H9 (cell line): ENCODE measurements around the gene CDC37L1. TPM values are rescaled to one million over a fixed set of nuclear protein-coding genes. Genes with fewer than 3 reads are reported as not detected.

Experiments
- DNase-seq: peaks from one replicate; pipeline ENCODE4 v3.0.0-alpha.2; 2017
- H2AFZ ChIP-seq: one replicate; pipeline ENCODE4 v1.6.1; 2013; ENCODE audit warnings: mild to moderate bottlenecking, low read length, control low read depth, moderate library complexity
- H2AK5ac ChIP-seq: 2 replicates; pipeline ENCODE4 v1.6.1; 2013; ENCODE audit warnings: low read length, control low read depth, mixed read lengths; ENCODE audit not compliant: insufficient read length
- H2BK120ac ChIP-seq: one replicate; pipeline ENCODE4 v1.6.1; 2013; ENCODE audit warnings: low read depth, mild to moderate bottlenecking, low read length, control low read depth, inconsistent platforms; ENCODE audit not compliant: poor library complexity, severe bottlenecking
- H2BK12ac ChIP-seq: 2 replicates; pipeline ENCODE4 v1.6.1; 2013; ENCODE audit warnings: low read length, control low read depth, mixed read lengths, low read depth; ENCODE audit not compliant: insufficient read length
- H2BK15ac ChIP-seq: 2 replicates; pipeline ENCODE4 v1.6.1; 2013; ENCODE audit warnings: low read depth, low read length, control low read depth
- H2BK20ac ChIP-seq: one replicate; pipeline ENCODE4 v1.6.1; 2013; ENCODE audit warnings: low read depth, mild to moderate bottlenecking, low read length, control low read depth, inconsistent platforms; ENCODE audit not compliant: poor library complexity, severe bottlenecking
- H2BK5ac ChIP-seq: 2 replicates; pipeline ENCODE4 v1.6.1; 2013; ENCODE audit warnings: low read length, control low read depth, mixed read lengths; ENCODE audit not compliant: insufficient read length
- H3K14ac ChIP-seq: 2 replicates; pipeline ENCODE4 v1.6.1; 2013; ENCODE audit warnings: low read length, control low read depth; ENCODE audit not compliant: insufficient read depth
- H3K18ac ChIP-seq: 2 replicates; pipeline ENCODE4 v1.6.1; 2013; ENCODE audit warnings: low read depth, mild to moderate bottlenecking, mixed read lengths, low read length, control low read depth; ENCODE audit not compliant: insufficient read length
- H3K23ac ChIP-seq: 2 replicates; pipeline ENCODE4 v1.6.1; 2013; ENCODE audit warnings: low read length, control low read depth, mixed read lengths, low read depth; ENCODE audit not compliant: insufficient read length
- H3K23me2 ChIP-seq: 2 replicates; pipeline ENCODE4 v1.6.1; 2013; ENCODE audit warnings: low read depth, mild to moderate bottlenecking, mixed read lengths, low read length, control low read depth; ENCODE audit not compliant: insufficient read length, poor library complexity, severe bottlenecking
- H3K27ac ChIP-seq: 2 replicates; pipeline ENCODE4 v1.5.1; 2013; ENCODE audit warnings: low read length, control low read depth, mixed read lengths, low read depth; ENCODE audit not compliant: insufficient read length
- H3K27me3 ChIP-seq: 2 replicates; pipeline ENCODE4 v1.6.1; 2013; ENCODE audit warnings: low read length, control low read depth, inconsistent platforms; ENCODE audit not compliant: insufficient read depth
- H3K4ac ChIP-seq: 2 replicates; pipeline ENCODE4 v1.6.1; 2013; ENCODE audit warnings: low read depth, mild to moderate bottlenecking, control low read depth, inconsistent platforms, low read length, moderate library complexity
- H3K4me1 ChIP-seq: 2 replicates; pipeline ENCODE4 v1.6.1; 2013; ENCODE audit warnings: low read length, control low read depth, inconsistent platforms; ENCODE audit not compliant: insufficient read depth
- H3K4me2 ChIP-seq: 2 replicates; pipeline ENCODE4 v1.6.1; 2013; ENCODE audit warnings: low read length, control low read depth, mixed read lengths; ENCODE audit not compliant: insufficient read length, insufficient read depth
- H3K56ac ChIP-seq: 2 replicates; pipeline ENCODE4 v1.6.1; 2013; ENCODE audit warnings: low read depth, mild to moderate bottlenecking, mixed read lengths, low read length, control low read depth; ENCODE audit not compliant: insufficient read length
- H3K79me1 ChIP-seq: 2 replicates; pipeline ENCODE4 v1.6.1; 2013; ENCODE audit warnings: low read depth, mild to moderate bottlenecking, moderate library complexity, low read length, control low read depth, inconsistent platforms; ENCODE audit not compliant: insufficient read depth, poor library complexity, severe bottlenecking
- H3K79me2 ChIP-seq: 2 replicates; pipeline ENCODE4 v1.6.1; 2013; ENCODE audit warnings: low read length, control low read depth, inconsistent platforms; ENCODE audit not compliant: insufficient read depth
- H3K9ac ChIP-seq: 2 replicates; pipeline ENCODE4 v1.6.1; 2013; ENCODE audit warnings: low read length, control low read depth, mixed read lengths; ENCODE audit not compliant: insufficient read length; ENCODE audit errors: extremely low read depth
- H3K9me3 ChIP-seq: one replicate; pipeline ENCODE4 v1.6.1; 2013; ENCODE audit warnings: low read depth, low read length, inconsistent platforms; ENCODE audit not compliant: control insufficient read depth
- H3T11ph ChIP-seq: one replicate; pipeline ENCODE4 v1.6.1; 2013; ENCODE audit warnings: mild to moderate bottlenecking, low read length, control low read depth, inconsistent platforms
- H4K20me1 ChIP-seq: one replicate; pipeline ENCODE4 v1.6.1; 2013; ENCODE audit not compliant: control insufficient read depth, insufficient read length, insufficient read depth
- H4K5ac ChIP-seq: 2 replicates; pipeline ENCODE4 v1.6.1; 2013; ENCODE audit warnings: low read depth, mild to moderate bottlenecking, mixed read lengths, low read length, control low read depth; ENCODE audit not compliant: insufficient read length
- H4K8ac ChIP-seq: replicated peaks from 2 replicates; pipeline ENCODE4 v1.6.1; 2013; ENCODE audit warnings: low read length, control low read depth, mixed read lengths, low read depth; ENCODE audit not compliant: insufficient read length
- H4K91ac ChIP-seq: 2 replicates; pipeline ENCODE4 v1.6.1; 2013; ENCODE audit warnings: low read depth, mild to moderate bottlenecking, moderate library complexity, mixed read lengths, low read length, control low read depth; ENCODE audit not compliant: insufficient read length
- H3K27ac Mint-ChIP-seq, 3 experiments: 2 replicates in 2 of 3; 3 replicates in 1 of 3; pipeline ENCODE4 v1.8.0; 2020 to 2021; ENCODE audit warnings: mixed read lengths in 3 of 3, mild to moderate bottlenecking in 1 of 3, moderate library complexity in 1 of 3
- H3K27me3 Mint-ChIP-seq: 2 replicates; pipeline ENCODE4 v1.8.0; 2021; ENCODE audit warnings: low read depth, mild to moderate bottlenecking, moderate library complexity, mixed read lengths
- H3K36me3 Mint-ChIP-seq, 3 experiments: 2 replicates in 2 of 3; 3 replicates in 1 of 3; pipeline ENCODE4 v1.8.0; 2020 to 2021; ENCODE audit warnings: low read depth in 3 of 3, mixed read lengths in 3 of 3; ENCODE audit not compliant: insufficient read depth in 1 of 3
- H3K4me1 Mint-ChIP-seq, 2 experiments: 2 replicates each; pipeline ENCODE4 v1.8.0; 2020; ENCODE audit warnings: mixed read lengths in 2 of 2
- H3K4me3 Mint-ChIP-seq, 2 experiments: 2 replicates in 1 of 2; 3 replicates in 1 of 2; pipeline ENCODE4 v1.8.0; 2020 to 2021; ENCODE audit warnings: mild to moderate bottlenecking in 2 of 2, mixed read lengths in 2 of 2, moderate library complexity in 1 of 2
- H3K9me3 Mint-ChIP-seq, 2 experiments: 2 replicates in 1 of 2; 3 replicates in 1 of 2; pipeline ENCODE4 v1.8.0; 2020; ENCODE audit warnings: mild to moderate bottlenecking in 2 of 2, mixed read lengths in 2 of 2, moderate library complexity in 1 of 2
- WGBS: extraction: QIAGEN DNeasy Blood & Tissue Kit; methylation state at CpG from one replicate; pipeline ENCODE4 v1.1.7; 2013; ENCODE audit warnings: missing lambda C conversion rate, low lambda C conversion rate, mixed read lengths; ENCODE audit not compliant: insufficient read length; ENCODE audit errors: extremely low coverage; 5-methylcytosine and 5-hydroxymethylcytosine counted together
- long read RNA-seq: library from polyadenylated mRNA; unstranded; transcript quantifications from one replicate; pipeline ENCODE4 v2.0.0, GENCODE V29; 2020
- total RNA-seq: library from RNA; stranded (reverse); gene quantifications from 2 replicates; pipeline ENCODE4 v1.2.1, GENCODE V29; 2021
- TF ChIP-seq, protein P1 (sequence below): fragments of 200-600 bp; sonication (generic); conservative IDR thresholded peaks from 3 replicates; pipeline ENCODE4 v1.8.0; 2021; ENCODE audit warnings: antibody characterized with exemption, mild to moderate bottlenecking

CDC37L1 gene
- total RNA-seq = 17.6 and 19.0 TPM in 2 replicates
- long read RNA-seq, transcript CDC37L1-201 (7 exons, 3,502 nt) = major isoform, 148 of 156 reads
- long read RNA-seq, partial matches to known transcripts = 6 of 156 reads
- long read RNA-seq, other reads (novel, unspliced or antisense) = 2 of 156 reads

- no peaks in the 10 kb centered on the region for H3K9me3 Mint-ChIP-seq
- H3K4ac ChIP-seq = no peak within 1 kb of the TSS; the same call in 1 of the 2 replicates
- peak within 1 kb of the TSS; percentile 89 for H3K9ac ChIP-seq
- peak within 1 kb of the TSS; percentile 49 for H2AFZ ChIP-seq
- H3K14ac ChIP-seq = peak within 1 kb of the TSS; percentile 51
- H4K91ac ChIP-seq = no peak within 1 kb of the TSS
- H3K23me2 ChIP-seq = peaks cover 9% of the 10 kb centered on the region
- 0 out of 4 replicates have a peak, but pooled peaks cover 0 to 2% of the 10 kb centered on the region in 2 experiments for H3K4me1 Mint-ChIP-seq
- no peaks in the 10 kb centered on the region for H4K20me1 ChIP-seq
- no peak within 1 kb of the TSS for H2AK5ac ChIP-seq
- no peaks in the 10 kb centered on the region for H3K79me1 ChIP-seq
- H3K27ac ChIP-seq = peak within 1 kb of the TSS; percentile 96
- no peaks in the 10 kb centered on the region; the same call in 1 of the 2 replicates for H3K27me3 Mint-ChIP-seq
- H3K4me2 ChIP-seq = peak within 1 kb of the TSS; percentile 93
- H4K5ac ChIP-seq = peak within 1 kb of the TSS; percentile 4
- TF ChIP-seq, protein P1, sequence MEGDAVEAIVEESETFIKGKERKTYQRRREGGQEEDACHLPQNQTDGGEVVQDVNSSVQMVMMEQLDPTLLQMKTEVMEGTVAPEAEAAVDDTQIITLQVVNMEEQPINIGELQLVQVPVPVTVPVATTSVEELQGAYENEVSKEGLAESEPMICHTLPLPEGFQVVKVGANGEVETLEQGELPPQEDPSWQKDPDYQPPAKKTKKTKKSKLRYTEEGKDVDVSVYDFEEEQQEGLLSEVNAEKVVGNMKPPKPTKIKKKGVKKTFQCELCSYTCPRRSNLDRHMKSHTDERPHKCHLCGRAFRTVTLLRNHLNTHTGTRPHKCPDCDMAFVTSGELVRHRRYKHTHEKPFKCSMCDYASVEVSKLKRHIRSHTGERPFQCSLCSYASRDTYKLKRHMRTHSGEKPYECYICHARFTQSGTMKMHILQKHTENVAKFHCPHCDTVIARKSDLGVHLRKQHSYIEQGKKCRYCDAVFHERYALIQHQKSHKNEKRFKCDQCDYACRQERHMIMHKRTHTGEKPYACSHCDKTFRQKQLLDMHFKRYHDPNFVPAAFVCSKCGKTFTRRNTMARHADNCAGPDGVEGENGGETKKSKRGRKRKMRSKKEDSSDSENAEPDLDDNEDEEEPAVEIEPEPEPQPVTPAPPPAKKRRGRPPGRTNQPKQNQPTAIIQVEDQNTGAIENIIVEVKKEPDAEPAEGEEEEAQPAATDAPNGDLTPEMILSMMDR = peak; percentile 68
- H3K9me3 ChIP-seq = no peaks in the 10 kb centered on the region
- DNase-seq = peak; percentile 97
- H2BK5ac ChIP-seq = peak within 1 kb of the TSS; percentile 78
- no peaks in the 10 kb centered on the region; the same call in 1 of the 2 replicates for H3K4me1 ChIP-seq
- no peak within 1 kb of the TSS for H2BK15ac ChIP-seq
- H3K4me3 Mint-ChIP-seq = no peak within 1 kb of the TSS
- no peak within 1 kb of the TSS for H2BK20ac ChIP-seq
- H2BK12ac ChIP-seq = no peak within 1 kb of the TSS
- peak within 1 kb of the TSS; percentile 54 for H2BK120ac ChIP-seq
- peak within 1 kb of the TSS; percentile 82 for H3K56ac ChIP-seq
- peaks cover 8% of the 10 kb centered on the region; the same call in 1 of the 2 replicates for H3K79me2 ChIP-seq
- H3K18ac ChIP-seq = peak within 1 kb of the TSS; percentile 87
- no peaks in the 10 kb centered on the region for H3K27me3 ChIP-seq
- no peak within 1 kb of the TSS for H3K23ac ChIP-seq
- WGBS = no CpG with 5 or more reads among the region's 66 CpGs
- no peaks in the 10 kb centered on the region; a peak in 1 of 7 replicates for H3K36me3 Mint-ChIP-seq
- no peak within 1 kb of the TSS for H3K27ac Mint-ChIP-seq
- H3T11ph ChIP-seq = no peak within 1 kb of the TSS
- no peak within 1 kb of the TSS for H4K8ac ChIP-seq
These were observed at the start of gene CDC37L1 for GRCh38 chr9:4679268-4680172. CDC37L1 (plus strand) TSS chr9:4679569; CDS start chr9:4679768, 199 bp downstream.
